PC-9 (cell line): ENCODE measurements around the gene PALLD. TPM values are rescaled to one million over a fixed set of nuclear protein-coding genes. Genes with fewer than 3 reads are reported as not detected.

Experiments used
- BruUV-seq: library from RNA; stranded (reverse); fragments of 400-500 nt; replicated peaks from 2 replicates; lab custom pipeline; 2021; lab: Mats Ljungman, UMichigan
- CTCF ChIA-PET: fragments of 300-600 bp; sonication (Branson Sonifier 250); formaldehyde crosslinking; loops from one replicate; lab custom pipeline; 2022; ENCODE audit warnings: antibody characterized with exemption; lab: Charles Lee
- POLR2A ChIA-PET: fragments of 300-600 bp; sonication (Branson Sonifier 250); formaldehyde crosslinking; loops from one replicate; lab custom pipeline; 2022; ENCODE audit warnings: antibody characterized with exemption; ENCODE audit not compliant: unreplicated experiment; lab: Charles Lee
- DNase-seq, 2 experiments: peaks; one replicate each; pipeline versions ENCODE4 v3.0.0 to v3.0.0-alpha.2; 2015 to 2022; ENCODE audit warnings: mixed read lengths in 1 of 2
- H2AFZ ChIP-seq: fragments of 200-600 bp; sonication (generic); 2 replicates; pipeline ENCODE4 v1.8.1; 2017; ENCODE audit warnings: antibody characterized with exemption
- H3F3A ChIP-seq: fragments of 200-600 bp; sonication (generic); 2 replicates; pipeline ENCODE4 v1.8.1; 2017; ENCODE audit warnings: antibody characterized with exemption, mild to moderate bottlenecking, low read depth; ENCODE audit not compliant: insufficient read depth
- H3K27ac ChIP-seq: fragments of 200-600 bp; sonication (generic); 2 replicates; pipeline ENCODE4 v1.6.1; 2016; ENCODE audit warnings: mixed run types
- H3K27me3 ChIP-seq: fragments of 200-600 bp; sonication (generic); 2 replicates; pipeline ENCODE4 v1.6.1; 2016; ENCODE audit warnings: low read depth, mixed run types; ENCODE audit not compliant: insufficient read depth
- H3K36me3 ChIP-seq: fragments of 200-600 bp; sonication (generic); 2 replicates; pipeline ENCODE4 v1.6.1; 2016; ENCODE audit warnings: low read depth, mixed run types
- H3K4me1 ChIP-seq: fragments of 200-600 bp; sonication (generic); replicated peaks from 2 replicates; pipeline ENCODE4 v1.6.1; 2016; ENCODE audit warnings: mixed run types; ENCODE audit not compliant: insufficient read depth
- H3K4me2 ChIP-seq: fragments of 200-600 bp; sonication (generic); 2 replicates; pipeline ENCODE4 v1.6.1; 2017; ENCODE audit warnings: mixed run types
- H3K4me3 ChIP-seq: fragments of 200-600 bp; sonication (generic); 2 replicates; pipeline ENCODE4 v1.6.1; 2016; ENCODE audit warnings: mixed run types
- H3K79me2 ChIP-seq: fragments of 200-600 bp; sonication (generic); 2 replicates; pipeline ENCODE4 v1.6.1; 2017; ENCODE audit warnings: low read depth, mixed run types
- H3K9me2 ChIP-seq: fragments of 200-600 bp; sonication (generic); 2 replicates; pipeline ENCODE4 v1.8.1; 2017; ENCODE audit warnings: mild to moderate bottlenecking; ENCODE audit not compliant: insufficient read depth
- H3K9me3 ChIP-seq: fragments of 200-600 bp; sonication (generic); 2 replicates; pipeline ENCODE4 v1.8.1; 2016; ENCODE audit warnings: low read depth; ENCODE audit not compliant: insufficient read depth
- H4K20me1 ChIP-seq: fragments of 200-600 bp; sonication (generic); 2 replicates; pipeline ENCODE4 v1.8.1; 2017; ENCODE audit not compliant: insufficient read depth
- CTCF ChIP-seq: fragments of 200-600 bp; sonication (generic); conservative IDR thresholded peaks from 2 replicates; pipeline ENCODE4 v1.6.1; 2017; ENCODE audit warnings: mixed run types, antibody characterized with exemption, mild to moderate bottlenecking, moderate library complexity
- EZH2 ChIP-seq: fragments of 200-600 bp; sonication (generic); IDR thresholded peaks from 2 replicates; pipeline ENCODE4 v1.8.0; 2017; ENCODE audit warnings: antibody characterized with exemption, low read depth
- intact Hi-C: fragments of 100-400 bp; cut with micrococcal nuclease; formaldehyde crosslinking; loops from one replicate; pipeline ENCODE4 v1.10.0; 2022; ENCODE audit not compliant: unreplicated experiment
- total RNA-seq: library from RNA; stranded (reverse); gene quantifications from 2 replicates; pipeline ENCODE4 v1.2.3, GENCODE V29; 2021

PALLD gene
- total RNA-seq, 1 experiment from 2014 or later = 156 TPM

GRCh38 chr4:168815379-168816345 is 318.8 kb downstream of the PALLD start:
- Histone ChIP-seq H3K27ac (no peak overlapping the region), H3K4me2 (no peak overlapping the region)

GRCh38 chr4:168817370-168817769 is 320.5 kb downstream of the PALLD start:
- no peak for DNase-seq
- BruUV-seq = no TSS peak
- Histone ChIP-seq H4K20me1 (no peaks in the 10 kb centered on the region), H3K9me3 (no peaks in the 10 kb centered on the region), H3K4me1 (0 out of 2 replicates have a peak, but pooled peaks cover 3% of the 10 kb centered on the region), H3K79me2 (no peaks in the 10 kb centered on the region), H3F3A (no peaks in the 10 kb centered on the region), H2AFZ (no peak overlapping the region), H3K4me2 (no peak overlapping the region), H3K4me3 (no peak overlapping the region), H3K27ac (no peak overlapping the region), H3K36me3 (no peaks in the 10 kb centered on the region), H3K9me2 (no peaks in the 10 kb centered on the region), H3K27me3 (no peaks in the 10 kb centered on the region)
- CTCF ChIA-PET = no interaction called here
- POLR2A ChIA-PET = interaction anchor here (0.6 to 1.1 kb wide), 8 partner anchors 14 to 366 kb away, joined by 3 to 25 read pairs (median 6); no protein-coding TSS in a partner anchor
- no peak for TF ChIP-seq CTCF
- TF ChIP-seq EZH2 = no peak
- intact Hi-C loops = loop anchor here (10.0 kb wide), 1 partner anchor 303 kb away; no protein-coding TSS in a partner anchor

More at GRCh38 chr4:168815379-168816345, 318.8 kb downstream of the PALLD start:
- no peaks in the 10 kb centered on the region for H3K27me3 ChIP-seq
- H2AFZ ChIP-seq = no peak overlapping the region
- DNase-seq = no peak
- ChIA-PET POLR2A (interaction anchor here (0.6 to 1.1 kb wide), 3 partner anchors 16 to 69 kb away, joined by 4 to 25 read pairs (median 9); no protein-coding TSS in a partner anchor), CTCF (no interaction called here)
- H3K4me3 ChIP-seq = no peak overlapping the region
- H4K20me1 ChIP-seq = no peaks in the 10 kb centered on the region
- BruUV-seq = no TSS peak
- no peaks in the 10 kb centered on the region for H3F3A ChIP-seq
- no peaks in the 10 kb centered on the region for H3K36me3 ChIP-seq
- TF ChIP-seq EZH2 = no peak
- no peak for TF ChIP-seq CTCF
- no peaks in the 10 kb centered on the region for H3K9me3 ChIP-seq
- no peaks in the 10 kb centered on the region for H3K79me2 ChIP-seq
- H3K9me2 ChIP-seq = no peaks in the 10 kb centered on the region
- intact Hi-C loops = loop anchor here (1.0 to 10.0 kb wide), 3 partner anchors 16 to 301 kb away; no protein-coding TSS in a partner anchor
- H3K4me1 ChIP-seq = 0 out of 2 replicates have a peak, but pooled peaks cover 3% of the 10 kb centered on the region

GRCh38 chr4:168822481-168822880 is 325.6 kb downstream of the PALLD start:
- Histone ChIP-seq H3K9me3 (no peaks in the 10 kb centered on the region), H3K4me3 (no peak overlapping the region), H3F3A (no peaks in the 10 kb centered on the region), H3K4me1 (no peaks in the 10 kb centered on the region), H3K36me3 (no peaks in the 10 kb centered on the region), H3K27ac (no peak overlapping the region), H3K4me2 (no peak overlapping the region), H3K9me2 (no peaks in the 10 kb centered on the region), H4K20me1 (no peaks in the 10 kb centered on the region), H3K27me3 (no peaks in the 10 kb centered on the region), H3K79me2 (no peaks in the 10 kb centered on the region), H2AFZ (no peak overlapping the region)
- intact Hi-C loops = no loop called here
- ChIA-PET POLR2A (interaction anchor here (0.7 kb wide), 1 partner anchor 203 kb away, joined by 4 read pairs; no protein-coding TSS in a partner anchor), CTCF (no interaction called here)
- TF ChIP-seq EZH2 = no peak
- TF ChIP-seq CTCF = no peak
- no peak for DNase-seq
- BruUV-seq = no TSS peak
